ENCODE data around the gene PODN. TPM values are rescaled to one million over a fixed set of nuclear protein-coding genes. Genes with fewer than 3 reads are reported as not detected.

The PODN gene
- total RNA-seq, 1 experiment from 2014 or later = 0.42 TPM

GRCh38 chr1:53130598-53130877 is 68.5 kb downstream of the PODN start:
- Histone ChIP-seq H3K27me3 (no peaks in the 10 kb centered on the region), H3K9me3 (replicated peaks) (no peaks in the 10 kb centered on the region; the same call in 1 of the 2 replicates), H3K4me3 (no peak overlapping the region), H3K4me1 (peaks cover 5% of the 10 kb centered on the region; the same call in 1 of the 2 replicates), H3K27ac (no peak overlapping the region), H3K36me3 (no peaks in the 10 kb centered on the region)
- no peak for DNase-seq

GRCh38 chr1:53130878-53131589 is 69.0 kb downstream of the PODN start:
- no peak overlapping the region for H3K27ac ChIP-seq
- no peak for DNase-seq
- H3K36me3 ChIP-seq = no peaks in the 10 kb centered on the region
- H3K4me1 ChIP-seq = peaks cover 5% of the 10 kb centered on the region; the same call in 1 of the 2 replicates
- H3K4me3 ChIP-seq = no peak overlapping the region
- no peaks in the 10 kb centered on the region for H3K27me3 ChIP-seq
- H3K9me3 ChIP-seq (replicated peaks) = no peaks in the 10 kb centered on the region; the same call in 1 of the 2 replicates

- Histone ChIP-seq H3K4me1 (peaks cover 5% of the 10 kb centered on the region; the same call in 1 of the 2 replicates), H3K4me3 (no peak overlapping the region), H3K27ac (no peak overlapping the region), H3K36me3 (no peaks in the 10 kb centered on the region), H3K9me3 (replicated peaks) (no peaks in the 10 kb centered on the region; the same call in 1 of the 2 replicates), H3K27me3 (no peaks in the 10 kb centered on the region)
- no peak for DNase-seq
These were observed 69.6 kb downstream of the PODN start for GRCh38 chr1:53131590-53131938.

DNA sequence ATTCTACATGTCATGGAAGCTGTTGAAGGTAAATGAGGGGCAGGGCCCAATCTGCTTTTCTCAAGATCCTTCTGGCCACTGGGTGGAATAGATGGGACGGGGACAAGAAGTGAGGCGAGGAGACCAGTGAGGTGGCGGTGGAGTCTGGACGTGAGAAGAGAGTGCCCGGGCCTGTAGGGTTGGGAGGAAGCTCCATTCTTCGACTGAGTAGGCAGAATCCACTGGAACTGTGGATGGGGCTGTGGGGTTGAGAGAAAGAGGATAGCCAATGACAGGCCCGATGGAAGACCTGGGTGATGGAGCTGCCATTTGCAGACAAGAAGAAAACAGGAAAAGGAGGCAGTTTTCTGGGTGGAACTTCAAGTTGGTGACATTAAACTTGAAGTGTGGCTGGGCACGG is 70.2 kb downstream of the PODN start:
- no peak overlapping the region for H3K4me3 ChIP-seq
- H3K27ac ChIP-seq = no peak overlapping the region
- H3K36me3 ChIP-seq = no peaks in the 10 kb centered on the region
- H3K27me3 ChIP-seq = no peaks in the 10 kb centered on the region
- no peak for DNase-seq
- H3K4me1 ChIP-seq = peaks cover 3% of the 10 kb centered on the region; the same call in 1 of the 2 replicates
- H3K9me3 ChIP-seq (replicated peaks) = no peaks in the 10 kb centered on the region; the same call in 1 of the 2 replicates

GRCh38 chr1:53133261-53134041 is 71.4 kb downstream of the PODN start:
- Histone ChIP-seq H3K27ac (no peak overlapping the region), H3K36me3 (no peaks in the 10 kb centered on the region), H3K9me3 (replicated peaks) (peaks cover 8% of the 10 kb centered on the region), H3K4me3 (no peak overlapping the region), H3K27me3 (no peaks in the 10 kb centered on the region), H3K4me1 (no peaks in the 10 kb centered on the region)
- DNase-seq = no peak

DNA sequence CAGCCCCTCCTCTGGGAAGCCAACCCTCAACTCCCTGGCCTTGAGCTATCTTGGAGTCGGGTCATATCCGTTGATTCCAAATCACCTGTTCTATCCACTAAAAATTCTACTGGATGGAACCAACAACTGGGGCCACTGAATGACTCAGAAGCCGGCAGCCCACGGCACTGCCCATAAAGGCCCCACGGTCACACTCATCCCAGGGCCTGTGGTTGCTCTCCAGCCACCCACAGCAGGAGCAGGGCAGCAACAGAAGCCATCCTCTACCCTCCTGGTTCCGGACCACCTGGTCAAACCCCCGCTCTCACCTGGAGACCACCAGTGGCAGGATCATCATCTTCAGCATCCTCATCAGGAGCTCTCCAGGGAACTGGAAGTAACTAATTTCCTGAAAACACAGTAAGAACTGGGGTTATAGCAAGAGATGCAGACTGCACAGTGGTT is 72.1 kb downstream of the PODN start:
- DNase-seq = no peak
- Histone ChIP-seq H3K27me3 (no peaks in the 10 kb centered on the region), H3K36me3 (no peaks in the 10 kb centered on the region), H3K4me1 (no peaks in the 10 kb centered on the region), H3K9me3 (replicated peaks) (peaks cover 8% of the 10 kb centered on the region), H3K27ac (no peak overlapping the region), H3K4me3 (no peak overlapping the region)

Other genes starting within 250 kb of the PODN start
- 0.03 and 0.22 TPM in 2 replicates for gene ZYG11A, start 219.5 kb upstream of the PODN start, total RNA-seq (2014; rRNA removed; shearing (Covaris generic))
- gene ECHDC2, start 140.5 kb upstream of the PODN start, total RNA-seq (2014; rRNA removed; shearing (Covaris generic)) = 0.35 and 1.2 TPM in 2 replicates
- gene SCP2, start 134.9 kb upstream of the PODN start, total RNA-seq (2014; rRNA removed; shearing (Covaris generic)) = 107 and 118 TPM in 2 replicates
- 0.04 TPM in 1 of 2 replicates, not detected in the other for gene SLC1A7, start 80.4 kb downstream of the PODN start, total RNA-seq (2014; rRNA removed; shearing (Covaris generic))
- gene CPT2, start 134.6 kb downstream of the PODN start, total RNA-seq (2014; rRNA removed; shearing (Covaris generic)) = 19.0 and 20.0 TPM in 2 replicates
- gene CZIB, start 158.4 kb downstream of the PODN start, total RNA-seq (2014; rRNA removed; shearing (Covaris generic)) = 58.7 and 65.5 TPM in 2 replicates
- 119 and 121 TPM in 2 replicates for gene MAGOH, start 176.3 kb downstream of the PODN start, total RNA-seq (2014; rRNA removed; shearing (Covaris generic))

Measured in SJCRH30 (cell line).